T1000 (cell line): ENCODE data around the gene TTC21A.

ENCODE experiments used
- DNase-seq: peaks from one replicate; lab custom pipeline; 2025; ENCODE audit warnings: mixed read lengths; lab: John Stamatoyannopoulos, UW

TTC21A gene

GRCh38 chr3:39118931-39119660, 11.6 kb downstream of the TTC21A start:
- no peak for DNase-seq

DNA sequence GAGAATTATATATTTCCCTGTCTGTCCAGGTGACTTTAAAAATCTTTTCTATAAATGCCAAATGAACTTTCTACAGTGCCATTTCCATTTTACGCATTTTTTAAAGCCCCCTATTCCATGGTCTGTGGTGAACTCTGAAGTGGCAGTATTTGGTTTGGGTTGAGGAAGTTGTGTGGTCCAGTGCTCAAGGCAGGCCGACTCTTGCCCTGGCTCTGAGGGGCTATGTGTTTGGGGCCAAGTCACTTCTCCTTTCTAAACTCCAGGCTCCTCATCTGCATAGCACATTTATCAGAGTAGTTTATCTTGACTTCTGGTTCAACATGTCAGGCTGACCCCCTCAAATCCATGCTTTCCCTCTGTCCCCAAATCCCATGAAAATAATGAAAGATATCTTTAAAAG, 14.1 kb downstream of the TTC21A start:
- DNase-seq = no peak

GRCh38 chr3:39122813-39123212, 15.3 kb downstream of the TTC21A start:
- no peak for DNase-seq

DNA sequence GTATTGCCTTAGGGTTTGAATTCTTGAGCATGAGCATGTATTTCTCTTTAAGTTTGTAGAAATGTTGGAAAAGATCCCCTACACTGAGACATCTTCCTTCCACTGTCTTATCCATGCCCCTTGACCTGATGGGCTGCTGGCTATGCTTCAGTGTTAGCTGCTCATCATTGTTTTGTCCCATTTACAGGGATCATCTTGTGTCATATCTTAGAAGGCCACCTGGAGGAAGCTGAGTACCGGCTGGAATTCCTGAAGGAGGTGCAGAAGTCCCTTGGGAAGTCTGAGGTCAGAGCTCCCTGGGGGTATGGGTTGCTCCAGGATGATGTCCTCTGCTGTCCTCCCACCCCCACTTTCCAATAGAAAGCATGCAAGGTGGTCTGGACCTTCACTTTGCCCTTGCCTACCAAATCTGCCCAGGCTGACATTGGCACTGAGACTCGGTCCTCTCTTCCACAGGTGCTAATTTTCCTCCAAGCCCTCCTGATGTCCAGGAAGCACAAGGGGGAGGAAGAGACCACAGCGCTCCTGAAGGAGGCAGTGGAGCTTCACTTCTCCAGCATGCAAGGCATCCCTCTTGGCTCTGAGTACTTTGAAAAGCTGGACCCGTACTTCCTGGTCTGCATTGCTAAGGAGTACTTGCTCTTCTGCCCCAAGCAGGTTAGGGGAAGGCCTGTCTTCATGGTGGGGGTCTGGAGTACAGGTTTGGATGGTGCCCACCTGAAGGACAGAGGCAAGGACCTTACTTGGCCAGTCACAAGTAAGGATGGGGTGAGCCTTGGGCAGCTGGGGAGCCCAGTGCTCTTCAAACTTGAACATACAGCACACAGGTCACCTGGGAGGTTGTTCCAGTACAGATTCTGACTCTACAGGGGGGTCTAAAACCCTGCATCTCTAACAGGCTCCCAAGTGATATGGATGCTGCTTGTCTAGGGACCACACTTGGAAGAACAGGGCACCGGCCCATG, 17.7 kb downstream of the TTC21A start:
- no peak for DNase-seq

GRCh38 chr3:39125841-39126500, 18.5 kb downstream of the TTC21A start:
- peak; percentile 33 for DNase-seq

DNA sequence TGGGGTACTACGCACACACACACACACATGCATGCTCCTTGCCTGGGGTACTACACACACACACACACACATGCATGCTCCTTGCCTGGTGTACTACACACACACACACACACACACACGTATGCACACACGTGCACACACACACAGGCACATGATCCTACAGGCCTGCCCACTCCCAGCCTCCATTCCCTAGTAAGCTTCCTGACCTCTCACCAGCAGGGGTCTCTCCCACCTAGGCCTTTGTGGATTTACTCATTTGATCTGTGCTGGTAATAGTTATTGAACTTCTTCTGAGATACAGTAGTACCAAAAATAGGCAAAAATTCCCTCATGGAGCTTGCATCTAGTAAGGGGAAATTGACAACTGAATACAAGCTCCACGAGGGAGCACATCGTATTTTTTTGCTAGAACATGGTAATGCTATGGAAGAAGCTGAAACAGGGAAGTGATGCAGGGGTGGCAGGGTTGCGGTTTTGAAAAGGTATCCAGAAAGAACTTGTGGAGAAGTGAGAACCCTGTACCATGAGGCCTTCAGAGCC, 19.1 kb downstream of the TTC21A start:
- DNase-seq = peak; percentile 10

- no peak for DNase-seq
Observed at GRCh38 chr3:39127269-39127907, 19.9 kb downstream of the TTC21A start.

GRCh38 chr3:39127908-39128304, 20.4 kb downstream of the TTC21A start:
- DNase-seq = no peak

GRCh38 chr3:39128951-39129350, 21.5 kb downstream of the TTC21A start:
- DNase-seq = no peak

GRCh38 chr3:39130026-39130425, 22.5 kb downstream of the TTC21A start:
- no peak for DNase-seq

- no peak for DNase-seq
Observed at GRCh38 chr3:39130693-39131265, 23.3 kb downstream of the TTC21A start.

- DNase-seq = no peak
Observed at GRCh38 chr3:39132096-39133092, 24.9 kb downstream of the TTC21A start.

DNA sequence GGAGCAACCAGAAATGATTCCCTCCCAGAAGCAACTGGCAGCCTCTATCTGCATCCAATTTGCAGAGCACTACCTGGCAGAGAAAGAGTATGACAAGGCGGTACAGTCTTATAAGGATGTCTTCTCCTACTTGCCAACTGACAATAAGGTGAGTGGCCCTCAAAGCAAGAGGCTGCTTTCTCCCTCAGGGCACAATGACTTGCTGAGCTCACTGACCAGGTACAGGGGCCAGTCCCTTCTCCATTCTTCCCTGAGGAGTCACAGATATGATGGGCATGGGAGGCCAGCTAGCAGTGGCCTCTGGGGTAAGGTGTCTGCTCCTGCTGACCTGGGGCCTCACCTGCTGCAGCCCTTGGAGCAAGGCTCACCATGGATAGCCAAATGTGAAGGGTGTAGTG, 25.6 kb downstream of the TTC21A start:
- DNase-seq = no peak

GRCh38 chr3:39133822-39134221, 26.3 kb downstream of the TTC21A start:
- no peak for DNase-seq

GRCh38 chr3:39134305-39134704, 26.8 kb downstream of the TTC21A start:
- no peak for DNase-seq

DNA sequence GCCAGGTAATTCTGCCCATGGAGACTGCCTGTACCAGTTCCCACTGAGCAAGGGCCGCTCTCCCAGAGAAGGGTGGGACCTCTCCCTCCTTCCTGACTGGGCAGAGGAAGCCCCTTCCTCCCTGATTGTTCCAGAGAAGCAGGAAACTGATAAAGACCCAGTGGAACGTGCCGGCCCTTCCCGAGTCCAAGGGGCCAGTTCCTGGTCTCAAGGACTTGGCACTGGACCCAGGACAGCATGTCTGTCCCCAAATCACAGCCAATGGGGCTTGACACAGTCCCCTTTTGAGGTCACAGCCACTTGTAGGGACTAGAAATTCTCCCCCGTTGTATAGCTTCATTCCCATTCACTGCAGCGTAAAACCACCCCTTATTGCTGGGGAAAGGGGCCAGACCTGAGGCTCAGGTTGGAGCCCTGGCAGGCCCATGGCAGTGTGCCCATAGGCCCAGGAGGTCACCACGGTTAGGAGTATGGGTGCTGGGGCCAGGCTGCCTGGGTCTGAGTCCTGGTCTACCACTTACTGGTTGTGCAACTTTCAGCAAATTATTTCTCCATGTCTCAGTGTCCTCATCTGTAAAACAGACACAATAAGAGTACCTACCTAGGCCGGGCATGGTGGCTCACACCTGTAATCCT, 27.8 kb downstream of the TTC21A start:
- DNase-seq = no peak

GRCh38 chr3:39136533-39137434, 29.3 kb downstream of the TTC21A start:
- no peak for DNase-seq

DNA sequence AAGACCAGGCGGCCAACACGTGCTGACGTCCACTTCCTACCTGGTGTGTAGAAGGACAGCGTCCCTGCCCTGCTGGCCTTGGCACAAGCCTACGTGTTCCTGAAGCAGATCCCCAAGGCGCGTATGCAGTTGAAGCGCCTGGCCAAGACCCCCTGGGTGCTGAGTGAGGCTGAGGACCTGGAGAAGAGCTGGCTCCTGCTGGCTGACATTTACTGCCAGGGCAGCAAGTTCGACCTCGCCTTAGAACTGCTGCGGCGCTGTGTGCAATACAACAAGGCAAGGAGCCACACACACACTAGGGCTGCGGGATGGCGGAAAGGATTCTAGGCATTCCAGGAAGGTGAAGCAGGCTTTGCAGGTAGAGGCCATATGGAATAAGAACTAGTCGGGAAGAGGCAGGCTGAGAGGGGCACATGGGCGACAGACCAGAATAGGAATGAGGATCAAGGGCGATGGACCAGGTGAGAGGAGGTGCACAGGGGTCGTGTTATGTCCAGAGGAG, 30.0 kb downstream of the TTC21A start:
- DNase-seq = no peak
